Activated T-helper 9 cell treated with anti-CD3 and anti-CD28 coated beads, Interleukin-2, amount 50 U/mL, for 16 hours (primary cell): Measurements from ENCODE around the gene ANKRD33.

Source experiments
- DNase-seq: peaks from one replicate; pipeline ENCODE4 v3.0.0-alpha.2; 2020; ENCODE audit warnings: low read depth

Gene ANKRD33

DNA sequence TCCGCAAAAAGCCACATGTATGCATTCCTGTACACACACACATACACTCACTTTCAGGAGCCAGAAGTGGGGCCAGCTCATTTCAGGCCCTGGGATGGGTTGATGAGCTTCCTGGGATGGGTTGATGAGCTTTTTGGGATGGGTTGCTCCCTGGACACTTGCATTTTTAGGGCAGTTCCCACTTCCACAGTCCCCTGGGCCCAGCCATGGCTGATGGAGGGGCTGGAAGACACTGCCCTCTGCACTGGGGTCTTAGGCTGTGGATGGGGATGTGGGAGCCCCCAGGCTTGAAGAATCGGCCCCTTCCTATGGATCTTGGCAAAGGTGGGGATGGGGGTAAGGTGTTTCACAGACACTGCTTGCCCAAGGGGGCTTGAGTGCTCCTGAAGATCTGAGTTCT lies 32.1 kb downstream of the ANKRD33 start:
- DNase-seq = no peak

DNA sequence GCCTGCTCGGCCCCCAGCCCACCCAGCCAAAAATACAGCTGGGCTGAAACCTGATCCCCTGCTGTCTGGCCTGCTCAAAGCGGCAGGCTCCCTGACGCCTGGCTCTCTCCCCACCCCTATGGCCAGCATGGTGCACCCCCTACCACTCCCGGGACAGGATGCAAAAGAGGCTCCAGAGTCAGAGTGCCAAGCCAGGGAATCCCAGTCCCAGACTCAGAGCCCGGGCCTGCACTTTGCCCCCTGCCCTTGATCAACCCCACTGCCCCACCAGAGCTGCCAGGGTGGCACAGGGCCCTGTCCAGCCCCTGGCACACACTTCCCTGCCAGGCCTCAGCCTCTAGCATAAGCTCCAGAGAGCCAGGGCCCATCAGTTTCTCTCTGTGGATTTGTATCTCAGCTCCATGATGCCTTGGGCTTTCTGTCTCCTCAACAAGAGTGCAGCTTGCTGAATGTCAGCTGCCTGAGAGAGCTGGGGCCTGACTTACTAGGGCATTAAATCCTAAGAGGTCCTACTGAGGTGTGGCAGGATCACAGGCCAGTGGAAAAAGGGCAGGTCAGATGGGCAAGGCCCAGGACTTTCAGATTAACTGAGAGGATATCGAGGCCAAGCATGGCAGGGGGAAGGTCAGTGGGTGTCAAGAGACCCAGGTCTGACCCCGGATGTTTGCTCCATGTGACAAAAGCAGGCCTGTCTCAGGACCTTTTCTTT lies 33.3 kb downstream of the ANKRD33 start:
- no peak for DNase-seq

DNA sequence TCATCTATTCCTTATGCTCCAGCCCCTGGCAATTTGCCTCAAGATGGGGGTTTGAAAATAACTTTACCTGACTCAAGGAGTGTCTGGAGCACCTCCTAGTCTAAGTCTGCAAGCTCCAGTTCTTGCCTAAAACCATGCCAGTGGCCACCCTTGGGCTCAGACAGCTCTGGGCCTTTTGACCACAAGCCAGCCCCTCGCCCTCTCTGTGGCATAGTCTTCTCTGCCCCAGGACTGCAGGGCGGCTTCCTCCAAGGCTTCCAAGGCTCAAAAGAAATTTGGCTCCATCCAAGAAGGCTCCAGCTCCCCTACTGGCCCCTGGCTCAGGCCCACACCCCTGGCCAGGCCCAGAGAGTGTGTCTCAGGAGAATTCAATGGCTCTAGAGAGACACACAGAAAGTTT lies 34.2 kb downstream of the ANKRD33 start:
- DNase-seq = no peak

DNA sequence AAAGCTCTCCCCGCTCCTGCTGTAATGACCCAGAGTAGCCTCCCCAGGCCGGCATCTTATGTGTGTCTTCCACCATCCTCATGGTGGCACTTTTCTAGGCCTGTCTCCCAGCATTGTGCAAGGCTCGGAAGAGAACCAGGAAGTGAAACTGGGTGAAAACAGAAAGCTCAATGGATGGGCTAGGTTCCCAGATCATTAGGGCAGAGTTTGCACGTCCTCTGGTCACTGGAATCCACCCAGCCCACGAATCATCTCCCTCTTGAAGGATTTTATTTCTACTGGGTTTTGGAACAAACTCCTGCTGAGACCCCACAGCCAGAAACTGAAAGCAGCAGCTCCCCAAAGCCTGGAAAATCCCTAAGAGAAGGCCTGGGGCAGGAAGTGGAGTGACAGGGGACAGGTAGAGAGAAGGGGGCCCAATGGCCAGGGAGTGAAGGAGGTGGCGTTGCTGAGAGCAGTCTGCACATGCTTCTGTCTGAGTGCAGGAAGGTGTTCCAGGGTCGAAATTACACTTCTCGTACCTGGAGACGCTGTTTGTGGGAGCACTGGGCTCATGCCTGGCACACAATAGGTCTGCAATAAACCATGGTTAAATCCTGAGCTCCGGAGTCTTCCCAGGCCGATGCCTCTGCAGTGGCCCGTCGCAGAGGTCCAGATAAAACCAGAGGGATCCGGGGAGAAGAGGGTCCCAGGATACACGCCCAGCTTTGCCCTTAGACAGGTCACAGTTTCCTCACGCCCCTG lies 35.0 kb downstream of the ANKRD33 start:
- no peak for DNase-seq

DNA sequence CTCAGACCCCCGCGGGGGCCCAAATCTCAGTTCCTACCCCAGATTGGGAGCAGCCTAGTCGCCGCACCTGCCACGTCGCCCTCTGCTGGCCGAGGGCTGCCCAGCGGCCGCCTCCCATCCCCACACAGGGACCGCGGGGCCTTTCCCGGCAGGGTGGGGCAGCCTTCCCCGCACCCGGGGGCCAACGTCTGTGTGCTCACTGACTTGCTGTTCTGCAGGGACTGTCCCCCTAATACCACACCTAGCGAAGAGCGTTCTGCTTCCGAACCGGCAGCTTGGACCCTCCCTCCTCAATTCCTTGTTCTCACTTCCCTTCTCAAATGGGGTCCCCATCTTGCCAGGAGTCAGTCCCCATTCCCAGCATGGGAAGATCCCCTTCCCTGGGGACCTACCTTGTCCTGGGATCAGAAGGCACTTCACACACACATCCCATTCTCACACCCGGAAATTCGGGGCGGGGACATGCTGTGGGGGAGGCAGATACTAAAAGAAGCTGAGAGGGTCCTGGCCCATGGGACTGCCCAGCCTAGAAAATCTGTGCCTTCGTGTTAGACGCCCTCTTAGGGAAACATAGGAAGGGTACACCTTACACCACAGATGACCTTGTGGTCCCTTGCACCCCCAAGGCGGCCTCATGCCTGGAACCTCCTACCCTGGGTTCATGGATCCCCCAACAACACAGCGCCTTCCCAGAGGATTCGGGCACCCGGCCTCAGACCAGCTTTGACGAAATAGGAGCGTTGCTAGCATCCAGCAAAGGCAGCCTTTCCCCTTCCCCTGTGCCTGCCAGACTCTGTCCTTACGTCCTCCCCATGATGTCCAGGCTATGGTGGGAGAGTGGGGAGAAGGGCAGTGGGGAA lies 35.8 kb downstream of the ANKRD33 start:
- peak; percentile 40 for DNase-seq

DNA sequence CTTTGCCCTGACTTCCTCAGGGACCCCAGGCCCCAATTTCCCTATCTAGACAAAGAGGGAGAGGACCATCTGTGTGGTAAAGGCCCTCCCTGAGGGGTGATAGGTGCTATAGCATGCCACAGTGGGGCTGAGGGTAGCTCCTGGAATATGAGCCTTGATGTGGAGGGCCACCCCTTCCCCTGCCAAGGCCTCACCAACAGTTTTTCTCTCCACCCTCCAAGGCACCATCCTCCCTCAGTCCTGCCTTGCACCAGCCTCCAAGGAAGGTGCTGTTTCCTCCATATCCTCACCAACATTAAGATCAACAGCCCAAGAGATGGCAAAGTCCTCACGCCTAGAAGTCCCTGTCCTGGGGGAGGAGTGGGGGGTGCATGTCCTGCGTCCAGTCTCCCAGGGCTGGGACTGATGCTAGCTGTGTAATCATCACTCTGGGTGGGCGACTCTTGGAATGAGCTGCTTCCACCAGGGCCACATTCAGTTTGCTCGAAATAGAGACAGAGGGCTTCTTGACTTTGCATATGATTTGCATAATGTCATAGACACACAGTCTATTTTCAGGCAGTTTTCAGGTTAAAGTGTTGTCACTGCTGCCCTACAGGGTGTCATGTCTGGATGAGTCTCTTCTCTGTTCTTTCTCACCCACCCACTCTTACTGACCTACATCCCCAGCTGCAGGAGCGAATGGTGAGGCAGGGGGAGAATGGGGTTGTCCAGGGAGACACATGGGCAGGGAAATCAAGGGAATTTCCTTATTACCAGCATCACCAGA lies 36.8 kb downstream of the ANKRD33 start:
- no peak for DNase-seq

DNA sequence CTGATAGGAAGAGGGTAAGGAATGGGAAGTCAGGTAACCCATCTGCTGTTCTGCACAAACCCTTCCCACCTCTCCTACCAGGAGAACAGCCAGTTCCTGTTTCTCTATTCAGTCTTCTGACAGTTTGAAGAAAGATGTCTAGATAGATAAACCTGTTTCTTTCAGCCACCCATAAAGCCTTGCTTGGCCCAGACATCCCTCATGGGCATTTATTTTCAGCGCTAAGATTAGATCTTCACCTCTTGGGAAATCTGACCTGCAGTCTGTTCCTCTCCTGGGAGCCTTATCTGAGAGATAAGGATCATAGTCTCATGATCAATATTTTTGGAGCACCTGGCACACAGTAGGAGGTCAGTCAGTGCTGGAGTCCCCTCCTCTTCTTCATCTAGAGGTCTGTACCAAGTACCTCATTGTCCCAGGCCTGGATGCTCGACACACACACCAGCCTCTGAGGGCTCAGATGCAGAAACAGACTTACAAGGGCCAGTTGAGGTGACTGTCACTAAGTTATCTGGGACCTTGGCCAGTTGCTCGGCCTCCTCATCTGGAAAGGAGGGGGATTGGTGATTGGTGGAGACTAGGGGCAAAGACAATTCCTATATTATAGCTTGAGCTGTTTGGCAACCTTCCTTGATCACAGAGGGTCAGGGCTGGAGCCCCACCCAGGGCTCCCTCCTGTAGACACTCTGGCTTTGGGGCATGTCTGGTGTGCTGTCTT lies 37.6 kb downstream of the ANKRD33 start:
- DNase-seq = no peak

DNA sequence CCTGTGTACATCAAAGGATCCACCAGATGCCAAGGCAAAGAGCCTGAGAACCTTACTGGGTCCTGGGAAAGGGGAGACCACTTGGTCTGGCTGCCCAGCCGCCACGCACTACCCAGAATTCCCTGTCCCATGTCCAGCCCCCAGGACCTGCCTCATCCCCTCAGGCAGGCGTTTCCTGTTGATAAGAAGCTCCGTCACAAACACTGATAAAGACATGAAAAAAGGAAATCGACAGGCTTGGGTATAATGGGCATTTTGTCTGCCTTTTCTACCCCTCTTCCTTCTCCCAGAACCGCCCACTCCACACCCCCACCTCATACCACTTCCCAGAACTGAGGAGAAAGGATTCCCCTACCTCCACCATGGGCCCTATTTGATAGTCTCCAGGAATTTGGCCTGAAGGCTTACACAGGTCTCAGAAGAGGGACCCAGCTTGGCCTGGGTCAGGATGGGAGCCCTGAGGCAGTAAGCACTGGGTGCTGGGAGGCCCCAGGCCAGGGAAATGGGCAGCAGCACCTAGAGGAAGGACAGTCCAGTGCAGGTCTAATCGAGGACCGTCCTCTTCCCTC lies 38.2 kb downstream of the ANKRD33 start:
- no peak for DNase-seq

DNA sequence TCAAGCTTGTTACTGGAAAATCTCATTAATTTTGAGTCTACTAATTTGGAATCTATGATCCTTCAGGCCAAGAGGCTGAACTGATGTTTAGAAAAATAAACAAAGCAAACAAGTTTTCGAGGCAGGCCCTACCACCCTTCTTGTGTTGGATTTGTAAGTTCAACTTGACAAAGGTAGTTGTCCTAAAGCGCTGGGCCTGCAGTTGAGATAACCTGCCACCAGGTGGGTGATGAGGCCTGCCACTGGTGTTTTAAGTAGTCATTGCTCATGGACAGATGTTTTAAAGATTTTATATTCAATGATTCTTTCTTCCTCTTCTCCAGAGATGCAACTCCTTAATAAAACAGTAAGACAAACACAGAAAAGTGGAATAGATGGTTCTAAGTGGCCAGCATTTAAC lies 38.8 kb downstream of the ANKRD33 start:
- peak; percentile 16 for DNase-seq

DNA sequence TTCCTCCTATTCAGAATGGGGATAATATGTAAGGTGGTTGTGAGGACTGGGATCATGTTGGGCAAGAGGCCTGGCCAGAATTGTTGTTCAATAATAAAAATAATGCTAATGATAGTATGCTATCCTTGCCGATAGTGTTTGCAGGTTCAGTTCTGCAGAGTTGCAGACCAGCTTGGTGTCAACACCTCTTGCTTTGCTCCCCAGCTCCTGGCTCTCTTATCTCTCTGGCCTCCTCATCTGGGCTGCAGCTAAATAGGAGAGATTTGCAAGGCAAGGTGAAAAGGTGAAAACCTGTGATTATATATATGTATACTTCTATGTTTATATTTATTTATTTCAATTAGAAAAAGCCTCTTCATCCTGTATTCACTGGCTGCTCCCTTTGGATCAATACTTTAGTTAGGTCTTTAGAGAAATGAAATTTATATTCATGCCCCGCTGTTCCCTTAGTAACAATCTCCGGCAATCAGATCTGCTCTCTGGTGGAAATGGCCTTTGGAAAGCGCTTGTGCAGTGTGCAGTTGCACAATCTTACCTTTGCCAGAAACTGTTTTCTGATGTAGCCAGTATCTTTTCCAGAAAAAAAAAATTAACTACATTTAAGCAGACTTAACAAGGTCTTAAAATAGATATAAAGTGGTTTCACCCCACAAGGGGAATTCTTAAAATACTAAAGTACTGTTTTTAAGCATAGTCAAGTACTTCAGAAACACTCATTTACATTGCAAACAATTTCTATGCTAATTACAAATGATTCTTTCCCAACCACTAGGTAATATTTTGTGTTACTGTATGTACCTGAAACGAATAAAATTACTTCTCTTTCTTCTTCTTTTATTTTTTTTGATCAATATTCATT lies 44.5 kb downstream of the ANKRD33 start:
- DNase-seq = no peak

DNA sequence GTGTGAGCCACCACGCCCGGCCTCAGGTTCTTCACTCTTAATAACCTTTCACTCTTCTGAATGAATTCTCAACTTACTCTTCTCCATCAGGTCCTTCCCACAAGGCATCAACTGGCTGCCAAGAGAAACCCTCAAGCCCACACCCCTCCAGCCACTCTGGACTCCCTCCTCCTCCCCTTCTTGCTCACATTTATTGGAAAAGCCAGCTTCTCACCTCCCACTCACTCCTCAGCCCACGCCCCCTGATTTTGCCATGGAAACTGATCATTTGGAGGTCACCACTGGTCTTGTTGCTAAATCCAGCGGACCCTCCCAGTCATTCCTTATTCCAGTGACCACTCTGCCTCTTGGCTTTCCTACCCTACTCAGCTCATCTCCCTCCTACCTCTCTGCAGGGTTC lies 46.2 kb downstream of the ANKRD33 start:
- no peak for DNase-seq

DNA sequence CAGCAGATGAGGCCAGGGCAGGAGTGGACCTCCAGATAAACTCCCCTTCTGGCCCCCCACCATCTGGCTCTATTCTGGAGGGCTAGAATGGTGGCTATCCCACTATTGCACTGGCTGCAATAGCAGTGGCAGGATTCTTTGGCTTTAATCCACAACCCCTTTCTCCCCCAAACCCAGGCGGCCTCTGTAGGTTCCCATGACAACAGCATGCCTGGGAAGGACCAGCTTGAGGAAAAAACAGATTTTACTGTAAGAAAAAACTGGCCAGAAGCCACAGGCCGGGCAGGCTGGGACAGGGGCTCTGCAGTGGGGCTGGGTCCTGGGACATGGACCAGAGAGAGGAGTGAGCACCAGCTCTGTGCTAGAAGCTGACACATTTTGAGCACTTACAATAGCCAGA lies 50.0 kb downstream of the ANKRD33 start:
- DNase-seq = no peak

DNA sequence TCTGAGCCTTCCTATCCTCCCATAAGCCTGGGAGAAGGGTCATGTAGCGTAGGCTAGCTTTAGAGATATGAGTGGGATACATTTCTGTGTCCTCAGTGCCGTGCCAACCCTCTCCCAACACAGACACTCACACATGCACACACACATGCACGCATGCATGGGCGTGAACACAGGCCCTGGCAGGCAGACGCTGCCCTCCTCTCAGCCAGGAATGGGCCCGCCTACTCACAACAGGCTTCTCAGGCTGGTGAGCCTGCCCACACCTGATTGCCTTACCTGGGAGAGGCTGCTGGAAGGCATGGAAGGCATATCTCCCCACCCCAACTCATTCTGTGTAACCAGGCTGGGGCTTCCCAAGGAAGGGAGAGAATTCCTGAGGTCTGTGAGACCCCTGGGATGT lies 50.8 kb downstream of the ANKRD33 start:
- DNase-seq = no peak

DNA sequence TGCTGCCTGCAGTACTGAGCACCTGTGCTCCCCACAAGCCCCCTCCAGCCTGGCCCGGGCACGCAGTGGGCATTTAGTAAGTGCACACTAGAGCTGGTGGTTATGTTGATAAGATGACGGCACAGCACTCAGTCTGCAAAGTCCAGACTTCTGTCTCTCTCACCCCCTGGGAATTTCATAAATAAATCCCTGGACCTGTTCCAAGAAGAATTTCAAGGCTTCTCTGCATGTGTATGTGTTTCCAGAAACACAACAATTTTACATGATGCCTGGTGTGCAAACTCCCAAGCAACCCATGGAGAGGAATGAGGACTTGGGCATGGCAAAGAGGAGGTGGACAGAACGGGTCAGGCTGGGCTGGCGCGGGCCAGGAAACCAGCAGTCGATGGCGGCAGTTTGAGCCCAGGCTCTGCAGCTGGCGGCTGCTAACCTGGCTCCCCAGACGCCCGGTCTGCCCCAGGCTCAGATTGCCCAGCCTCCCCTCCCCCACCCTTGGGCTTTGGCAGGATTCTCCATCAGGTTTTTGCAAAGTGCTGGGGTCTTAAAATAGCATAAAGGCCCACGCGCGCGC lies 53.2 kb downstream of the ANKRD33 start:
- no peak for DNase-seq
